Left cardiac atrium (tissue), 4 donors: Measurements from ENCODE around the gene FMC1. TPM values are rescaled to one million over a fixed set of nuclear protein-coding genes. Genes with fewer than 3 reads are reported as not detected.
"Not testable (repeated sequence)": the region's sequence is repeated elsewhere in the genome, so short reads cannot be mapped to it uniquely, and the experiment has no call there.

Experiments used
- ATAC-seq, 2 donors: fragments of 200-7000 bp; cut with Tn5 transposase; one replicate each; pipeline ENCODE4 v1.9.1; 2020; ENCODE audit warnings: mild to moderate bottlenecking in 2 of 2, moderate library complexity in 2 of 2
- DNase-seq: peaks from one replicate; pipeline ENCODE4 v3.0.0-alpha.2; 2020
- intact Hi-C, 2 donors: fragments of 100-400 bp; cut with DNase I; formaldehyde crosslinking; loops; one replicate each; pipeline versions ENCODE4 v1.14.1 to v1.15.1; 2022 to 2023
- long read RNA-seq: library from polyadenylated mRNA; unstranded; transcript quantifications from one replicate; pipeline ENCODE4 v2.0.0, GENCODE V29; 2021
- total RNA-seq, 2 donors: library from RNA; stranded (reverse); fragmentation: NEBNext Ultra II Directional; extraction: Animal tissue kit (Norgen Biotek cat#: 25700); gene quantifications; one replicate each; pipeline ENCODE4 v1.2.1, GENCODE V29; 2021
- donor health status: DM: no; HTN: yes; CAD: no.
- donor health status: DM: no; HTN: yes; CAD: no; lungs with severe emphysema.
- donor health status: DM: yes; HTN: yes; CAD: no.
- donor health status: Dilated cardiomyopathy.

The FMC1 gene
- total RNA-seq: 10 to 100 TPM; 32.3 to 38.2 TPM
- long read RNA-seq, partial matches to known transcripts: 0 of 2 reads
- long read RNA-seq, other reads (novel, unspliced or antisense): 0 of 2 reads

DNA sequence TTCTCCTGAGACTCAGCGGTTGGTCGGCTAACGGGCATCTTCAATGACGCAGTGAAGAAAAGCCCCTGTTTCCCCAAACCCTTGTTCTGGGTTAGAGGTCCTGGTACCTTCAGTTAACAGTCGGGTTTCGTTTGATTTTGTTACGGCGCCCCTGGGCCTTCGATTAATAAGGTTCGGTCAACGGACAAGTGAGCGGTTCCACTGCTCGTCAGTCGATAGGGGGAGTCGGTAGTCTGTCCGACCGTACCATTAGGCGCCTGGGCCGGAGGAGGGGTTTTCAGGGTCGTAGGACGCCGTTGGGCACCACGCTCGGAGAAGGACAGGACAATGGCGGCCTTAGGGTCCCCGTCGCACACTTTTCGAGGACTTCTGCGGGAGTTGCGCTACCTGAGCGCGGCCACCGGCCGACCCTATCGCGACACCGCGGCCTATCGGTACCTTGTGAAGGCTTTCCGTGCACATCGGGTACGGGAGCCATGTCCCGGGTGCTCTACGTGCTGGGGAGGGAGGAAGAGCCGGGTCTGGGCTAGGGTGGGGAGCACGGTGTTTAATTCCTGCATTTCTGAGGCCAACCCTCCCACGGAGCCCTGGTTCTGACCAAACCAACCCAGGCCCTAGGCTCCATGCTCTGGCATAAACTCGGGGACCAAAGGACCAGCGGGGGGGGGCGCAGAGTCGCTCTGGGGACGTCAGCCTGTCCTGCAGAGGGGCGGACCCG is at the start of gene FMC1:
TSS of gene FMC1 (plus strand) at position 280 of the 718 bp plus-strand sequence. CDS start at position 328, 48 bp downstream.
- DNase-seq (peak; percentile 95), ATAC-seq (peak; percentile 85 to 87)
- intact Hi-C loops: loop anchor here in 1 of 2 donors (2.0 kb wide), 1 partner anchor 18 kb away; the partner anchor contains the start of gene LUC7L2

GRCh38 chr7:139292821-139293220 is 48.3 kb upstream of the FMC1 start:
- intact Hi-C loops: no loop called here
- ATAC-seq (no peak), DNase-seq (no peak)

- DNase-seq (no peak), ATAC-seq (no peak)
- intact Hi-C loops: no loop called here
Measured at GRCh38 chr7:139293534-139293933, 47.6 kb upstream of the FMC1 start.

DNA sequence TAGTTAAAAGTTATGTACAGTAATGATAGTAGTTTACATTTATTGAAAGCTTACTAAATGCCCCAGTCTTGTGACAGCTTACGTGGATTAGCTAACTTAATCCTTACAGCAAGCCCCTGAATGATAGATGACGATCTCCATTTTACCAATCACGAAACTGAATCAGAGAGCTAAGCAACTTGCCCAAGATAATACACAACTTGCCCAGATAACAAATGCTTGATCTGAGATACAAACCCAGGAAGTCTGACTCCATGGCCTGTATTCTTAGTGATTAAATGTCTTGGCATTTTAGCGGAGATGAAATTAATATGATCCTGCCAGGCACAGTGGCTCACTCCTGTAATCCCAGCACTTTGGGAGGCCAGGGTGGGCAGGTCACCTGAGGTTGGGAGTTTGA is 46.9 kb upstream of the FMC1 start:
- no peak for ATAC-seq
- DNase-seq: no peak
- intact Hi-C loops: no loop called here

DNA sequence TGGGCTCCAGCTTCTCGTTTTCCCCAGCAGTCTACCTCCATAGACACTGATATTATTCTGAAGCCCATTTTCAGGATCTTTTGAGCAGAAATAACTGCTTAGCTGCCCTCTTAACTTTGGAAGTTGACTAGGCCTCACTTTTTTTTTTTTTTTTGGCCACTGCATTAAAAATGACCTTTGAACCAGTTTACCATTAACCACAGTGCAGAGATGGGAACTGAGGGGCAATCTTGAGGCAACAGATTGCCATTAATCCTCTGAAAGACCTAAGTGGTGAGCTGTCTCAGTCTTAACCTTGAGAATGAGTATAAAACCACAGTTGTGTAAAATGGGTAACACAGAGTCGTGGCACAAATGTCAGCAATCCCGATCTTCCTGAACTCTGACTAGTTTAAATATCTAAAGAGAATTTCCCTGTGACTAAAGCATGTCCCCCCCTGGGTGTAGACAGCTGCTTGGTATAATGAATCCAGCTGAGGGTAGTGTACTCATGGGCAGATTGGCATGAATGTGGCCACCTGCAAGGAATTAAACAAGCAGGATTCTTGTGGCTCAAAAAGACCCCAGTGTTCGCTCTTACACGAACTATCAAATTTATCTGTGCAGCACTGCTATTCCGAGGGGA is 46.1 kb upstream of the FMC1 start:
- intact Hi-C loops: no loop called here
- DNase-seq: no peak
- no peak for ATAC-seq

GRCh38 chr7:139297795-139298194 is 43.3 kb upstream of the FMC1 start:
- intact Hi-C loops: no loop called here
- DNase-seq (no peak), ATAC-seq (no peak)

DNA sequence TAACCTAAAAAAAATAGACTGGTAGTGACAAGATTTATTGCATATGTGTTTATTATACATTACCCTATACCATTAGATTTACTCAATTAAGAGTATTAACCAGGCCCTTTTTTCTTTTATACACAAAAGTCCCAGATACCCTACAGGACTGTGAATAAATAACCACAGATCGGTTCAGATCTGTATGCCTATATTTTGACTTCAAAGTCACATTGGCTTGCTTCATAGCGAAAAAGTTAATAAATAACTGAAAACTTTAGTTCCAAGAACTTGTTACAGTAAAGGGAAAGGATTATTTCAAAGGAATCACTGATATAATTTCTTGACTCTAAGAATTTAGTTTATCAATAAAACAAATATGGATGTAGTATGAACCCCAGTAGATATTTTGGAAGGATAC is 41.8 kb upstream of the FMC1 start:
- DNase-seq: no peak
- intact Hi-C loops: no loop called here
- ATAC-seq: no peak

- intact Hi-C loops: no loop called here
- DNase-seq (no peak), ATAC-seq (no peak)
Measured at GRCh38 chr7:139300390-139300789, 40.7 kb upstream of the FMC1 start.

- intact Hi-C loops: no loop called here
- ATAC-seq: no peak
Measured at GRCh38 chr7:139304517-139304916, 36.6 kb upstream of the FMC1 start.

DNA sequence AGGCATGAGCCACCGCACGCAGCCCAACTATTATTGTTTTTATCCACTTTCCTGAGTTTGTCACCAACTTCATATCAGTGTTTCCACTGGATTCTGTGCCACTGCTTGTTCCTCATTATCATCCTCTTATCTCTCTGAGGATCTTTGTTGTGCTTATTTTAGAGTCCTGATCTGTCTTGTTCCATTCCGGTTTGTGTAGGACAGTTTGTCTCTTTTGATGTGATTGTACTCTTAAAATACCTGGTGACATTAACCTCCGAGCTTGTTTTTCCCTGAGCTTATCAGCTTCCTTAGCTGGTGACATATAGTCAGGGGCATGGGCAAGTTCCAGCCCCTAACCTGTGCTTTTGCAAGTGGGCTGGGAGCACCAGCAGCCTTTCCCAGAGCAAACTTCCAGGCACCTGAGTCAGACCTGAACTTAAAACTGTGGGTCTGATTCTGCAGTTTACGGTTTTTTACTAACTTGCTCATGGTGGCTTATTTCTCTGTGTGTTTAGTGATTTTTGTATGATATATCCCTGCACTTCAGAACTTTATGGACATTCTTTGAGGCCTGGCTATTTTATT is 23.1 kb upstream of the FMC1 start:
- intact Hi-C loops: no loop called here
- ATAC-seq: no peak
- DNase-seq: no peak

More at GRCh38 chr7:139304517-139304916, 36.6 kb upstream of the FMC1 start:
- DNase-seq: no peak

GRCh38 chr7:139321071-139321745 is 19.9 kb upstream of the FMC1 start:
- ATAC-seq (no peak), DNase-seq (no peak)

GRCh38 chr7:139324709-139325108 is 16.4 kb upstream of the FMC1 start:
- ATAC-seq, intact Hi-C loops, DNase-seq: not testable (repeated sequence)

More at GRCh38 chr7:139321071-139321745, 19.9 kb upstream of the FMC1 start:
- intact Hi-C loops: no loop called here

DNA sequence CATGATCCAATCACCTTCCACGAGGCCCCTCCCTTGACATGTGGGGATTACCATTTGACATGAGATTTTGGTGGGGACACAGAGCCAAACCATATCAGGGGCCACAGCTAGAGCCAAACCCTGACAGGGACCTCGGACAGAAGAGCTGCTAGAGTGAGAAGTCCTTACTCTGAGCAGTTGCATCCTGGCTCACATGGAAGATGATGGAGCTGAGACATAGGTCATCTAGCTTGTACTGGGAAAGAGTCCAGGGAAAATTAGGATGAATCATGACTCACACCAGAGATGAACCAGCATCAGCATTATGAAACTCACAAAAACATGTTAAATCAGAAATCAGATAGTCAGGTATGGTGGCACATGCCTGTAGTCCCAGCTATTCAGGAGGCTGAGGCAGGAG is 12.8 kb upstream of the FMC1 start:
- ATAC-seq: peak in 1 of 2 donors; percentile 70

GRCh38 chr7:139329119-139329518 is 12.0 kb upstream of the FMC1 start:
- DNase-seq: no peak

More for the DNA sequence above, 12.8 kb upstream of the FMC1 start:
- intact Hi-C loops: no loop called here
- DNase-seq: no peak

DNA sequence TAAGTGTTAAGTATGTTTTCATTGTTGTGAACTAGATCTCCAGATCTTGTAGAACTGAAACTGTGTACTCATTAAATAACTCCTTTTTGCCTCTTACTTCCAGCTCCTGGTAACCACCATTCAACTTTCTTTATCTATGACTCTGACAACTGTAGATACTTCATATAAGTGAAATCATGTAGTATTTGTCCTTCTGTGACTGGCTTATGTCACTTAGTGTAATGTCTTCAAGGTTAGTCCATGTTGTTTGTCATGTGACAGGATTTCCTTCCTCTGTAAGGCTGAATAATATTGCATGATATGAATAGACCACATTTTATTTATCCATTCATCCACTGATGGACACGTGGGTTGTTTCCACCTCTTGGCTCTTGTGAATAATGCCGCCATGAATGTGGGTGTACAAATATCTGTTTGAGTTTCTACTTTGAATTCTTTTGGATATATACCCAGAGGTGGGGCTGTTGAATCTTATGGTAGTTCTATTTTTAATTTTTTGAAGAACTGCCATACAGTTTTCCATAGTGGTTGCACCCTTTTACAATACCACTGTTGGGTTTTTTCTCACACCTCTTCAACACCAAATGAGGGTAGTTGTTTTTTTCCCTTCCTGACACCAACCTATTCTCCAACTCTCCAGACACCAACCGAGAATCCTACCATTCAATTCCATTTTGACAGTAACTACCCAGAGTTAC is 10.7 kb upstream of the FMC1 start:
- DNase-seq (no peak), ATAC-seq (no peak)
- intact Hi-C loops: no loop called here

More at GRCh38 chr7:139329119-139329518, 12.0 kb upstream of the FMC1 start:
- intact Hi-C loops: no loop called here
- ATAC-seq: no peak

- intact Hi-C loops: no loop called here
- no peak for DNase-seq
- no peak for ATAC-seq
Measured at GRCh38 chr7:139332697-139333359, 8.3 kb upstream of the FMC1 start.

DNA sequence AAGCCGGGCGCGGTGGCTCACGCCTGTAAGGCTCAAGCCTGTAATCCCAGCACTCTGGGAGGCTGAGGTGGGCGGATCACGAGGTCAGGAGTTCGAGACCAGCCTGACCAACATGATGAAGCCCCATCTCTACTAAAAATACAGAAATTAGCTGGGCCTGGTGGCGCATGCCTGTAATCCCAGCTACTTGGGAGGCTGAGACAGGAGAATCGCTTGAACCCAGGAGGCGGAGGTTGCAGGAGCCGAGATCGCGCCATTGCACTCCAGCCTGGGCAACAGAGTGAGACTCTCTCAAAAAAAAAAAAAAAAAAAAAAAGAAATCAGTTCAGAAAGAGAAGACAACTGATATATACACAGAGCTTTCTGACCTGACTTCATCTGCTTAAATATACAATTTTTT is 7.7 kb upstream of the FMC1 start:
- ATAC-seq, intact Hi-C loops, DNase-seq: not testable (repeated sequence)

DNA sequence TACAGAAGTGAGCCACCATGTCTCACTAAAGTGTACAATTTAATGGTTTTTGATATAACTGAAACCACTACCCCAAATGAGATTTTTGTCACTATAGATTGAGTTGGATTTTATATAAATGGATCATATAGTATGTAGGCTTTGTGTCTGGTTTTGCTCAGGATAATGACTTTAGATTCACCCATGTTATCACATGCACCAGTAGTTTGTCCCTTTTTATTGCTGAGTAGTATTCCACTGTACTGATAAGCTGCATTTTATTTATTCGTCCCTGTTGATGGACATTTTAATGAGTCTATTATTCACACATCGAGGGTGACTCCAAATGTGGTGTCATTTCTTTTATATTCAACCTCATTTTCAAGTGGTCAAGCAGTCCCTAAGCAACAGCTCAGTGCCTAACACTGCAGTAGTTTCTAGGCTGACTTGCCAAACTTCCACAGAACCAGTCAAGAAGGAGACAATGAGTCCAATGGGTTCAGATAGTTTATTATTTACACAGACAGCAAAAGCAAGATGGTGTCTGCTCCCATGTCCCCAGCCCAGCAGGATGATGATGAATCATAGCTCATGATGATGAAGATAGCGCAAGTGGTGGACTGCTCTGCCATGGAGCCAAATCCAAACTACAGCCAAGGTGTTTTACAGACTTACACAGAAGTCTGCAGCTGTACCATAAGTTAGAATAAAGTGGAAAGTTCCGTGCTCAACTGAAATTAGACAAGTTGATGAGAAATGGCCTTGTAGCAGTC is 6.6 kb upstream of the FMC1 start:
- no peak for DNase-seq
- ATAC-seq: no peak
- intact Hi-C loops: no loop called here
